Measurements from ENCODE around the gene PCGF1. TPM values are rescaled to one million over a fixed set of nuclear protein-coding genes. Genes with fewer than 3 reads are reported as not detected.

Gene PCGF1
- total RNA-seq, 1 experiment from 2014 or later = 44.8 TPM

GRCh38 chr2:74533464-74533863, 26.0 kb upstream of the PCGF1 start:
- DNase-seq = no peak
- H3K4me3 ChIP-seq (ENCODE audit: low read length) = no peak overlapping the region
- H4K20me1 ChIP-seq (ENCODE audit: insufficient read depth, low read depth, low read length) = peaks cover 3% of the 10 kb centered on the region; the same call in 1 of the 2 replicates
- no peak overlapping the region for H2AFZ ChIP-seq (ENCODE audit: low read length)
- H3K27ac ChIP-seq (ENCODE audit: low read length) = no peak overlapping the region
- H3K9me3 ChIP-seq (ENCODE audit: low read length) = no peaks in the 10 kb centered on the region
- H3K27me3 ChIP-seq (ENCODE audit: low read length) = no peaks in the 10 kb centered on the region
- peaks cover 21% of the 10 kb centered on the region for H3K79me2 ChIP-seq (ENCODE audit: low read length)
- no peaks in the 10 kb centered on the region for H3K9me2 ChIP-seq (replicated peaks; ENCODE audit: insufficient read depth, low read length)
- H3K4me2 ChIP-seq (ENCODE audit: low read depth, low read length, poor library complexity, severe bottlenecking) = no peak overlapping the region
- peaks cover 16% of the 10 kb centered on the region for H3K4me1 ChIP-seq (ENCODE audit: low read length)
- no peak overlapping the region for H3K9ac ChIP-seq (ENCODE audit: low read length)
- no peaks in the 10 kb centered on the region for H3K36me3 ChIP-seq (ENCODE audit: insufficient read depth, low read length)

- Histone ChIP-seq H3K4me2 (ENCODE audit: low read depth, low read length, poor library complexity, severe bottlenecking) (no peak overlapping the region), H2AFZ (ENCODE audit: low read length) (no peak overlapping the region), H3K36me3 (ENCODE audit: insufficient read depth, low read length) (peaks cover 11% of the 10 kb centered on the region), H3K79me2 (ENCODE audit: low read length) (peaks cover 31% of the 10 kb centered on the region), H3K4me1 (ENCODE audit: low read length) (peaks cover 29% of the 10 kb centered on the region), H3K9me2 (replicated peaks; ENCODE audit: insufficient read depth, low read length) (no peaks in the 10 kb centered on the region), H3K27me3 (ENCODE audit: low read length) (no peaks in the 10 kb centered on the region), H3K9ac (ENCODE audit: low read length) (no peak overlapping the region), H3K9me3 (ENCODE audit: low read length) (no peaks in the 10 kb centered on the region), H3K27ac (ENCODE audit: low read length) (no peak overlapping the region), H4K20me1 (ENCODE audit: insufficient read depth, low read depth, low read length) (peaks cover 13% of the 10 kb centered on the region; the same call in 1 of the 2 replicates), H3K4me3 (ENCODE audit: low read length) (no peak overlapping the region)
- peak; percentile 70 for DNase-seq
These were observed 24.7 kb upstream of the PCGF1 start for GRCh38 chr2:74532222-74532621.

DNA sequence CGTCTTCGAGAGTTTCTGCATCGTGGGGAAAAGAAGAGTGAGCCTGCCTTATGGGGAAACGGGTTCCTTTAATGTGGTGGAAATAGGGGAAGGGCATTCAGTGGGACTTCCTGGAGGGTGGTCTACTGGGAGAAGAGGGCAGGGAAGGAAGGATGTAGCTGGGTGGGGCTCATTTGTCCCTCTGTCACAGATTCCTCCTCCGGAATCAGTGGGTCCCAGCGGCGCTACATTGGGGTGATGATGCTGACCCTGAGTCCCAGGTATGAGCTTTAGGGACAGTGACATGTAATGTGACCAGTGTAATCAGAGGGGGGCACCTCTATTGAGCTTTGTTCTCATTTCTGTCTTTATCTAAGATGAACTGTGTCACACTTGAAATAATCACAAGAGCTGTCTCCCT, 24.2 kb upstream of the PCGF1 start:
- H3K9me2 ChIP-seq (replicated peaks; ENCODE audit: insufficient read depth, low read length) = no peaks in the 10 kb centered on the region
- peaks cover 17% of the 10 kb centered on the region for H3K36me3 ChIP-seq (ENCODE audit: insufficient read depth, low read length)
- H4K20me1 ChIP-seq (ENCODE audit: insufficient read depth, low read depth, low read length) = peaks cover 13% of the 10 kb centered on the region; the same call in 1 of the 2 replicates
- peak overlapping the region; percentile 91 for H3K4me2 ChIP-seq (ENCODE audit: low read depth, low read length, poor library complexity, severe bottlenecking)
- H3K27me3 ChIP-seq (ENCODE audit: low read length) = no peaks in the 10 kb centered on the region
- H3K79me2 ChIP-seq (ENCODE audit: low read length) = peaks cover 31% of the 10 kb centered on the region
- H3K9me3 ChIP-seq (ENCODE audit: low read length) = no peaks in the 10 kb centered on the region
- no peak overlapping the region for H2AFZ ChIP-seq (ENCODE audit: low read length)
- peak overlapping the region; percentile 91; the same call in 1 of the 2 replicates for H3K4me3 ChIP-seq (ENCODE audit: low read length)
- H3K27ac ChIP-seq (ENCODE audit: low read length) = no peak overlapping the region
- no peak for DNase-seq
- H3K4me1 ChIP-seq (ENCODE audit: low read length) = peaks cover 34% of the 10 kb centered on the region
- peak overlapping the region; percentile 94 for H3K9ac ChIP-seq (ENCODE audit: low read length)

- peak overlapping the region; percentile 94 for H3K9ac ChIP-seq (ENCODE audit: low read length)
- peak overlapping the region; percentile 87 for H2AFZ ChIP-seq (ENCODE audit: low read length)
- H3K9me3 ChIP-seq (ENCODE audit: low read length) = no peaks in the 10 kb centered on the region
- H3K4me3 ChIP-seq (ENCODE audit: low read length) = peak overlapping the region; percentile 91
- peaks cover 13% of the 10 kb centered on the region; the same call in 1 of the 2 replicates for H4K20me1 ChIP-seq (ENCODE audit: insufficient read depth, low read depth, low read length)
- H3K36me3 ChIP-seq (ENCODE audit: insufficient read depth, low read length) = peaks cover 29% of the 10 kb centered on the region
- peaks cover 31% of the 10 kb centered on the region for H3K79me2 ChIP-seq (ENCODE audit: low read length)
- peak overlapping the region; percentile 47; the same call in 1 of the 2 replicates for H3K27ac ChIP-seq (ENCODE audit: low read length)
- DNase-seq = peak; percentile 77
- no peaks in the 10 kb centered on the region for H3K9me2 ChIP-seq (replicated peaks; ENCODE audit: insufficient read depth, low read length)
- no peaks in the 10 kb centered on the region for H3K27me3 ChIP-seq (ENCODE audit: low read length)
- H3K4me2 ChIP-seq (ENCODE audit: low read depth, low read length, poor library complexity, severe bottlenecking) = peak overlapping the region; percentile 91
- peaks cover 38% of the 10 kb centered on the region for H3K4me1 ChIP-seq (ENCODE audit: low read length)
These were observed 23.0 kb upstream of the PCGF1 start for GRCh38 chr2:74530239-74531187.

GRCh38 chr2:74529357-74530238, 22.1 kb upstream of the PCGF1 start, which contains the start of the genes AUP1 and HTRA2:
Gene AUP1, minus strand, starts transcription at chr2:74529706. Its CDS starts 77 bp downstream, at chr2:74529629.
Gene HTRA2, plus strand, starts transcription at chr2:74529933. Its CDS starts 74 bp downstream, at chr2:74530007.
- Histone ChIP-seq H3K27ac (ENCODE audit: low read length) (peak within 1 kb of the TSS; percentile 63), H3K36me3 (ENCODE audit: insufficient read depth, low read length) (peaks cover 31% of the 10 kb centered on the region), H3K4me1 (ENCODE audit: low read length) (peaks cover 38% of the 10 kb centered on the region), H3K4me3 (ENCODE audit: low read length) (peak within 1 kb of the TSS; percentile 91), H3K4me2 (ENCODE audit: low read depth, low read length, poor library complexity, severe bottlenecking) (peak within 1 kb of the TSS; percentile 92), H3K9me3 (ENCODE audit: low read length) (no peaks in the 10 kb centered on the region), H3K9ac (ENCODE audit: low read length) (peak within 1 kb of the TSS; percentile 94), H3K27me3 (ENCODE audit: low read length) (no peaks in the 10 kb centered on the region), H2AFZ (ENCODE audit: low read length) (peak within 1 kb of the TSS; percentile 87), H3K79me2 (ENCODE audit: low read length) (peaks cover 31% of the 10 kb centered on the region), H4K20me1 (ENCODE audit: insufficient read depth, low read depth, low read length) (peaks cover 13% of the 10 kb centered on the region; the same call in 1 of the 2 replicates), H3K9me2 (replicated peaks; ENCODE audit: insufficient read depth, low read length) (no peaks in the 10 kb centered on the region)
- peak; percentile 100 for DNase-seq

DNA sequence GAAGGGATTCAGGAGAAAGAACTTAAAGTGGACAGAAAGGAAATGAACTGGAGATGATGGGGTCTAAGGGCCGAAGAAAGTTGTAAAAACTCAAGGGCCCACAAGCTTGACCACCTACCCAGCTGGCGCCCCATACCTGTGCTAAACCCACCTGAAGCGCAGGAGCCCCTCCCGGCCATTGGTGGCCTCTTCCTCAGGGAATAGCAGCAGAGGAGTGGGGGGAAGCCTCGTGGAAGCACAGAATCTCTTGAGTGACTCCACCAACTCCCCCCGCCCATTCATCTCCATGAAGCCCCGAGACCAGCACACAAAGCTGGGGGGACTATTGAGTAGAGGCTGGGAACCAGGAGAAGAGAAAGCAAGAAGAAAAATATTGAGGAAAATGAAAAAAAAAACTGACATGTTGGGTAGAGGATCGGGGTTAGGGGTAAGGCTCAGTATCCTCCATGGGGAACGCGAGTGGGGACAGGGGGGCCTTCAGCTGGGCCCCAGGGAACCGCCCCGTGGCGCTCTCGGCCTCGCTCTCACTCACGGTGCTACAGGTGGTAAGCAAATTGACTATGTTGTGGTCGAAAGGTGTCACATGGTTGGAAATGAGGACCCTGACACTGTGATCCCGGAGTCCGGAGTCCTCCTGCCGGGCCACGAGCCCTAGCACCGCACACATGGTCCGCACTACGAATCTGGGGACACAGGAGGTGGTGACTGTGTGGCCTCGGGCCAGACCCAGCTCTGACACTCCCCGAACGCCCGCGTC, 21.3 kb upstream of the PCGF1 start:
- no peaks in the 10 kb centered on the region for H3K9me2 ChIP-seq (replicated peaks; ENCODE audit: insufficient read depth, low read length)
- no peak overlapping the region for H2AFZ ChIP-seq (ENCODE audit: low read length)
- peaks cover 31% of the 10 kb centered on the region for H3K36me3 ChIP-seq (ENCODE audit: insufficient read depth, low read length)
- no peaks in the 10 kb centered on the region for H3K27me3 ChIP-seq (ENCODE audit: low read length)
- H3K9me3 ChIP-seq (ENCODE audit: low read length) = no peaks in the 10 kb centered on the region
- peak overlapping the region; percentile 63 for H3K27ac ChIP-seq (ENCODE audit: low read length)
- peak; percentile 82 for DNase-seq
- peaks cover 38% of the 10 kb centered on the region for H3K4me1 ChIP-seq (ENCODE audit: low read length)
- peak overlapping the region; percentile 92 for H3K4me2 ChIP-seq (ENCODE audit: low read depth, low read length, poor library complexity, severe bottlenecking)
- H4K20me1 ChIP-seq (ENCODE audit: insufficient read depth, low read depth, low read length) = peaks cover 13% of the 10 kb centered on the region; the same call in 1 of the 2 replicates
- peak overlapping the region; percentile 84 for H3K9ac ChIP-seq (ENCODE audit: low read length)
- H3K79me2 ChIP-seq (ENCODE audit: low read length) = peaks cover 31% of the 10 kb centered on the region
- peak overlapping the region; percentile 91 for H3K4me3 ChIP-seq (ENCODE audit: low read length)

GRCh38 chr2:74527741-74528140, 20.2 kb upstream of the PCGF1 start:
- Histone ChIP-seq H3K36me3 (ENCODE audit: insufficient read depth, low read length) (peaks cover 31% of the 10 kb centered on the region), H3K79me2 (ENCODE audit: low read length) (peaks cover 31% of the 10 kb centered on the region), H3K9ac (ENCODE audit: low read length) (peak overlapping the region; percentile 84; the same call in 1 of the 2 replicates), H3K27ac (ENCODE audit: low read length) (no peak overlapping the region), H4K20me1 (ENCODE audit: insufficient read depth, low read depth, low read length) (peaks cover 13% of the 10 kb centered on the region; the same call in 1 of the 2 replicates), H3K4me2 (ENCODE audit: low read depth, low read length, poor library complexity, severe bottlenecking) (peak overlapping the region; percentile 92), H3K4me3 (ENCODE audit: low read length) (peak overlapping the region; percentile 91), H3K27me3 (ENCODE audit: low read length) (no peaks in the 10 kb centered on the region), H3K9me3 (ENCODE audit: low read length) (no peaks in the 10 kb centered on the region), H3K4me1 (ENCODE audit: low read length) (peaks cover 38% of the 10 kb centered on the region), H2AFZ (ENCODE audit: low read length) (no peak overlapping the region), H3K9me2 (replicated peaks; ENCODE audit: insufficient read depth, low read length) (no peaks in the 10 kb centered on the region)
- DNase-seq = no peak

Measured in Karpas-422 (cell line).